Fibroblast of pulmonary artery (primary cell): ENCODE results near the gene RHBDD2.

Experiments used
- DNase-seq: peaks from one replicate; pipeline ENCODE4 v3.0.0-alpha.2; 2010; ENCODE audit warnings: low read depth
- H3K4me3 ChIP-seq: replicated peaks from 2 replicates; pipeline ENCODE4 v1.5.1; 2011; ENCODE audit warnings: low read depth, mild to moderate bottlenecking, control low read depth, low read length, moderate library complexity
- TF ChIP-seq, protein P1 (sequence below): IDR thresholded peaks from 2 replicates; pipeline ENCODE4 v1.5.1; 2011; ENCODE audit warnings: mild to moderate bottlenecking, control low read depth, low read length, inconsistent platforms; ENCODE audit errors: missing control alignments

The RHBDD2 gene

GRCh38 chr7:75916685-75917634 lies 38.1 kb downstream of the RHBDD2 start:
- peak overlapping the region; percentile 78 for H3K4me3 ChIP-seq
- TF ChIP-seq, protein P1, sequence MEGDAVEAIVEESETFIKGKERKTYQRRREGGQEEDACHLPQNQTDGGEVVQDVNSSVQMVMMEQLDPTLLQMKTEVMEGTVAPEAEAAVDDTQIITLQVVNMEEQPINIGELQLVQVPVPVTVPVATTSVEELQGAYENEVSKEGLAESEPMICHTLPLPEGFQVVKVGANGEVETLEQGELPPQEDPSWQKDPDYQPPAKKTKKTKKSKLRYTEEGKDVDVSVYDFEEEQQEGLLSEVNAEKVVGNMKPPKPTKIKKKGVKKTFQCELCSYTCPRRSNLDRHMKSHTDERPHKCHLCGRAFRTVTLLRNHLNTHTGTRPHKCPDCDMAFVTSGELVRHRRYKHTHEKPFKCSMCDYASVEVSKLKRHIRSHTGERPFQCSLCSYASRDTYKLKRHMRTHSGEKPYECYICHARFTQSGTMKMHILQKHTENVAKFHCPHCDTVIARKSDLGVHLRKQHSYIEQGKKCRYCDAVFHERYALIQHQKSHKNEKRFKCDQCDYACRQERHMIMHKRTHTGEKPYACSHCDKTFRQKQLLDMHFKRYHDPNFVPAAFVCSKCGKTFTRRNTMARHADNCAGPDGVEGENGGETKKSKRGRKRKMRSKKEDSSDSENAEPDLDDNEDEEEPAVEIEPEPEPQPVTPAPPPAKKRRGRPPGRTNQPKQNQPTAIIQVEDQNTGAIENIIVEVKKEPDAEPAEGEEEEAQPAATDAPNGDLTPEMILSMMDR = no peak
- no peak for DNase-seq

DNA sequence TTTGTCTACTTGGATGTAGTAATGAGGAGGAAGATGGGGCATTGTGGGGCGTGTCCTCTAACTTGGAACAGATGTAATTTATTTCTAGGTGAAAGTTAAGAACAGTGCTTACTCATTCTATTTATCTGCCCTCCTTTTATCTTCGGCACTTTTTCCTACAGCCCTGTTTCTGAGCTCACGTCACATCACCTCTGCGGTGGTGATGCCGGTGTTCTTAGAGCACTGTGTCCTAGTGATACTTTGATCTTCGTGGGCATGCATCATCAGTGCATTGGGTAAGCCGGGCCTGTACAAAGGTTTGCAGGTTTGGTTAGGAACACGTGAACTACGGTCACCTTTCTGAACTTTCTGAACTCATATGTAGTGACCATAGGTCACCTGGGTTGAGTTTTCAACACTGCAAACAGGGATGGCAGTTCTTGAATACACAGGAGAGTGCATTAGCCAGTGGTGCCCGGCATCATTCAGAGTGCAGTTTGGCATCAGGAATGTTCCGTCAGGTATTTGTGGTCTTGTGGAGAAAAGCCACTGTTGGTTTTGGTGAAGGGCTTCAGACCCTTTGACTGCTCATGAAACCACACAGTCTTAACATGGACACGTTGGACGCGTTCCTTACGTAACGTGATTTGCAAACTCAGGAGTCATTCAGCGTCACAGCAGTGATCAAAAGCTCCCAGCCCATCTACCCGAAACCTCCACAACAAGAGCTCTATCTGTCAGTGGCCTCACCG lies 41.8 kb downstream of the RHBDD2 start:
- TF ChIP-seq, protein P1 = no peak
- DNase-seq = peak; percentile 48
- no peak overlapping the region for H3K4me3 ChIP-seq

DNA sequence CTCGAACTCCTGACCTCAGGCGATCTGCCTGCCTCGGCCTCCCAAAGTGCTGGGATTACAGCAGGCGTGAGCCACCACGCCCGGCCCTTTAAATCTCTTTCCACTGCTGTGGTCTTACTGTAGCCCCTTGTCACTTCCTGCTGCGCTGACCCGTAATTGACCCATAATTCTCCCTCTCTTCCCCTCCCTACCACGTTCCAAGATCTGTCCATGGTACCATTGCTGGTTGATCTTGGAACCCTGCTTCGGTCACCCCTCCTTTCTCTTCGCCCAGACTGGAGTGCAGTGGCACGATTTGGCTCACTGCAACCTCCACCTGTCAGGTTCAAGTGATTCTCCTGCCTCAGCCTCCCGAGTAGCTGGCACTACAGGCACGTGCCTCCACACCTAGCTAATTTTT lies 42.6 kb downstream of the RHBDD2 start:
- H3K4me3 ChIP-seq = no peak overlapping the region
- TF ChIP-seq, protein P1 = no peak
- no peak for DNase-seq

- TF ChIP-seq, protein P1 = no peak
- H3K4me3 ChIP-seq = no peak overlapping the region
- DNase-seq = no peak
Measured at GRCh38 chr7:75922966-75923603, 44.3 kb downstream of the RHBDD2 start.

- DNase-seq = no peak
- no peak overlapping the region for H3K4me3 ChIP-seq
- TF ChIP-seq, protein P1 = no peak
Measured at GRCh38 chr7:75924256-75924655, 45.4 kb downstream of the RHBDD2 start.

GRCh38 chr7:75924889-75925288 lies 46.1 kb downstream of the RHBDD2 start:
- H3K4me3 ChIP-seq = no peak overlapping the region
- TF ChIP-seq, protein P1 = no peak
- no peak for DNase-seq
